ENCODE results near the gene GTPBP4. TPM values are rescaled to one million over a fixed set of nuclear protein-coding genes. Genes with fewer than 3 reads are reported as not detected.

Gene GTPBP4
- total and polyA plus RNA-seq, 2 of the 13 experiments (the other 11 are each of a cell fraction or from before 2014, with no cell fraction given) = 24.1 to 85.5 TPM

GRCh38 chr10:970311-971149 lies 17.7 kb upstream of the GTPBP4 start (continued):
- TF ChIP-seq, protein P1, sequence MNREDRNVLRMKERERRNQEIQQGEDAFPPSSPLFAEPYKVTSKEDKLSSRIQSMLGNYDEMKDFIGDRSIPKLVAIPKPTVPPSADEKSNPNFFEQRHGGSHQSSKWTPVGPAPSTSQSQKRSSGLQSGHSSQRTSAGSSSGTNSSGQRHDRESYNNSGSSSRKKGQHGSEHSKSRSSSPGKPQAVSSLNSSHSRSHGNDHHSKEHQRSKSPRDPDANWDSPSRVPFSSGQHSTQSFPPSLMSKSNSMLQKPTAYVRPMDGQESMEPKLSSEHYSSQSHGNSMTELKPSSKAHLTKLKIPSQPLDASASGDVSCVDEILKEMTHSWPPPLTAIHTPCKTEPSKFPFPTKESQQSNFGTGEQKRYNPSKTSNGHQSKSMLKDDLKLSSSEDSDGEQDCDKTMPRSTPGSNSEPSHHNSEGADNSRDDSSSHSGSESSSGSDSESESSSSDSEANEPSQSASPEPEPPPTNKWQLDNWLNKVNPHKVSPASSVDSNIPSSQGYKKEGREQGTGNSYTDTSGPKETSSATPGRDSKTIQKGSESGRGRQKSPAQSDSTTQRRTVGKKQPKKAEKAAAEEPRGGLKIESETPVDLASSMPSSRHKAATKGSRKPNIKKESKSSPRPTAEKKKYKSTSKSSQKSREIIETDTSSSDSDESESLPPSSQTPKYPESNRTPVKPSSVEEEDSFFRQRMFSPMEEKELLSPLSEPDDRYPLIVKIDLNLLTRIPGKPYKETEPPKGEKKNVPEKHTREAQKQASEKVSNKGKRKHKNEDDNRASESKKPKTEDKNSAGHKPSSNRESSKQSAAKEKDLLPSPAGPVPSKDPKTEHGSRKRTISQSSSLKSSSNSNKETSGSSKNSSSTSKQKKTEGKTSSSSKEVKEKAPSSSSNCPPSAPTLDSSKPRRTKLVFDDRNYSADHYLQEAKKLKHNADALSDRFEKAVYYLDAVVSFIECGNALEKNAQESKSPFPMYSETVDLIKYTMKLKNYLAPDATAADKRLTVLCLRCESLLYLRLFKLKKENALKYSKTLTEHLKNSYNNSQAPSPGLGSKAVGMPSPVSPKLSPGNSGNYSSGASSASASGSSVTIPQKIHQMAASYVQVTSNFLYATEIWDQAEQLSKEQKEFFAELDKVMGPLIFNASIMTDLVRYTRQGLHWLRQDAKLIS (CRISPR knock-in tag; IDR thresholded peaks at IDR 0.05) = no peak
- TF ChIP-seq ZNF607 (CRISPR knock-in tag; IDR thresholded peaks at IDR 0.05; ENCODE audit: borderline replicate concordance) (0 out of 2 replicates have a peak, but pooled peaks have one; percentile 36), RERE (CRISPR knock-in tag; IDR thresholded peaks at IDR 0.05; ENCODE audit: low read depth) (peak; percentile 84), RFXAP (CRISPR knock-in tag; IDR thresholded peaks at IDR 0.05; ENCODE audit: borderline replicate concordance) (no peak), EP300 (IDR thresholded peaks at IDR 0.05; ENCODE audit: low read depth in 2 of 2, low read length in 2 of 2) (peak in 1 of 2 experiments; percentile 74; a peak in 2 of 4 replicates), EP300 (CRISPR knock-in tag; IDR thresholded peaks at IDR 0.05; ENCODE audit: borderline replicate concordance) (no peak; the same call in 1 of the 2 replicates), ZNF383 (CRISPR knock-in tag; IDR thresholded peaks at IDR 0.05; ENCODE audit: borderline replicate concordance) (no peak), ZNF614 (CRISPR knock-in tag; IDR thresholded peaks at IDR 0.05; ENCODE audit: borderline replicate concordance) (0 out of 2 replicates have a peak, but pooled peaks have one; percentile 44), RFX5 (IDR thresholded peaks at IDR 0.05; ENCODE audit: low read depth, low read length) (no peak), ETV6 (CRISPR knock-in tag; conservative IDR thresholded peaks at IDR 0.05) (no peak), ZNF878 (CRISPR knock-in tag; IDR thresholded peaks at IDR 0.05) (peak; percentile 72; the same call in 1 of the 2 replicates), MIXL1 (CRISPR knock-in tag; IDR thresholded peaks at IDR 0.05) (0 out of 2 replicates have a peak, but pooled peaks have one; percentile 8)
- TF ChIP-seq, protein P2, sequence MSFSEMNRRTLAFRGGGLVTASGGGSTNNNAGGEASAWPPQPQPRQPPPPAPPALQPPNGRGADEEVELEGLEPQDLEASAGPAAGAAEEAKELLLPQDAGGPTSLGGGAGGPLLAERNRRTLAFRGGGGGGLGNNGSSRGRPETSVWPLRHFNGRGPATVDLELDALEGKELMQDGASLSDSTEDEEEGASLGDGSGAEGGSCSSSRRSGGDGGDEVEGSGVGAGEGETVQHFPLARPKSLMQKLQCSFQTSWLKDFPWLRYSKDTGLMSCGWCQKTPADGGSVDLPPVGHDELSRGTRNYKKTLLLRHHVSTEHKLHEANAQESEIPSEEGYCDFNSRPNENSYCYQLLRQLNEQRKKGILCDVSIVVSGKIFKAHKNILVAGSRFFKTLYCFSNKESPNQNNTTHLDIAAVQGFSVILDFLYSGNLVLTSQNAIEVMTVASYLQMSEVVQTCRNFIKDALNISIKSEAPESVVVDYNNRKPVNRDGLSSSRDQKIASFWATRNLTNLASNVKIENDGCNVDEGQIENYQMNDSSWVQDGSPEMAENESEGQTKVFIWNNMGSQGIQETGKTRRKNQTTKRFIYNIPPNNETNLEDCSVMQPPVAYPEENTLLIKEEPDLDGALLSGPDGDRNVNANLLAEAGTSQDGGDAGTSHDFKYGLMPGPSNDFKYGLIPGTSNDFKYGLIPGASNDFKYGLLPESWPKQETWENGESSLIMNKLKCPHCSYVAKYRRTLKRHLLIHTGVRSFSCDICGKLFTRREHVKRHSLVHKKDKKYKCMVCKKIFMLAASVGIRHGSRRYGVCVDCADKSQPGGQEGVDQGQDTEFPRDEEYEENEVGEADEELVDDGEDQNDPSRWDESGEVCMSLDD (CRISPR knock-in tag; IDR thresholded peaks at IDR 0.05; ENCODE audit: borderline replicate concordance) = no peak

Data from HepG2 (cell line).